GM10266 (cell line): ENCODE results near the gene HS1BP3.

Experiments used
- DNase-seq: peaks from one replicate; pipeline ENCODE4 v3.0.0; 2012; ENCODE audit errors: extremely low spot score
- CTCF ChIP-seq: IDR thresholded peaks from 2 replicates; pipeline ENCODE4 v1.5.1; 2012; ENCODE audit warnings: mild to moderate bottlenecking, low read depth; ENCODE audit not compliant: control insufficient read depth, insufficient read depth; ENCODE audit errors: missing control alignments

The HS1BP3 gene

GRCh38 chr2:20570249-20570648 is 80.6 kb downstream of the HS1BP3 start:
- DNase-seq: no peak
- no peak for TF ChIP-seq CTCF

- TF ChIP-seq CTCF: no peak
- no peak for DNase-seq
These were observed 81.3 kb downstream of the HS1BP3 start for GRCh38 chr2:20569464-20570223.

- DNase-seq: no peak
- TF ChIP-seq CTCF: no peak
These were observed 82.1 kb downstream of the HS1BP3 start for GRCh38 chr2:20568501-20569463.

- no peak for TF ChIP-seq CTCF
- DNase-seq: no peak
These were observed 83.0 kb downstream of the HS1BP3 start for GRCh38 chr2:20567926-20568179.
